ENCODE results near the gene ELANE. TPM values are rescaled to one million over a fixed set of nuclear protein-coding genes. Genes with fewer than 3 reads are reported as not detected.

ELANE gene
- total RNA-seq, 2 donors from 2014 or later: not detected

- no peaks in the 10 kb centered on the region for H3K9me3 ChIP-seq (ENCODE audit: control insufficient read depth, low read length, poor library complexity, severe bottlenecking)
- no peak overlapping the region for H3K4me3 Mint-ChIP-seq
- no peak for ATAC-seq
- no peak for DNase-seq
- H3K4me1 Mint-ChIP-seq: peaks cover 11% of the 10 kb centered on the region
- no peak overlapping the region for H3K27ac Mint-ChIP-seq
- no peaks in the 10 kb centered on the region for H3K36me3 Mint-ChIP-seq (ENCODE audit: low read depth)
- H3K27me3 Mint-ChIP-seq: no peaks in the 10 kb centered on the region
Measured at GRCh38 chr19:901216-902092, 49.4 kb downstream of the ELANE start.

- H3K9me3 ChIP-seq (ENCODE audit: control insufficient read depth, low read length, poor library complexity, severe bottlenecking): no peaks in the 10 kb centered on the region
- no peak for ATAC-seq
- no peaks in the 10 kb centered on the region for H3K27me3 Mint-ChIP-seq
- no peak for DNase-seq
- no peaks in the 10 kb centered on the region for H3K36me3 Mint-ChIP-seq (ENCODE audit: low read depth)
- no peak overlapping the region for H3K4me3 Mint-ChIP-seq
- no peak overlapping the region for H3K27ac Mint-ChIP-seq
- peaks cover 16% of the 10 kb centered on the region for H3K4me1 Mint-ChIP-seq
Measured at GRCh38 chr19:902093-902370, 49.9 kb downstream of the ELANE start.

GRCh38 chr19:902446-903226 lies 50.5 kb downstream of the ELANE start:
- no peaks in the 10 kb centered on the region for H3K9me3 ChIP-seq (ENCODE audit: control insufficient read depth, low read length, poor library complexity, severe bottlenecking)
- H3K36me3 Mint-ChIP-seq (ENCODE audit: low read depth): no peaks in the 10 kb centered on the region
- no peak overlapping the region for H3K27ac Mint-ChIP-seq
- H3K4me1 Mint-ChIP-seq: peaks cover 19% of the 10 kb centered on the region
- DNase-seq (no peak), ATAC-seq (no peak)
- no peaks in the 10 kb centered on the region for H3K27me3 Mint-ChIP-seq
- H3K4me3 Mint-ChIP-seq: no peak overlapping the region

GRCh38 chr19:903266-903797 lies 51.2 kb downstream of the ELANE start:
- no peak overlapping the region for H3K4me3 Mint-ChIP-seq
- H3K36me3 Mint-ChIP-seq (ENCODE audit: low read depth): no peaks in the 10 kb centered on the region
- H3K27ac Mint-ChIP-seq: no peak overlapping the region
- no peak for DNase-seq
- no peaks in the 10 kb centered on the region for H3K9me3 ChIP-seq (ENCODE audit: control insufficient read depth, low read length, poor library complexity, severe bottlenecking)
- no peaks in the 10 kb centered on the region for H3K27me3 Mint-ChIP-seq
- H3K4me1 Mint-ChIP-seq: peaks cover 23% of the 10 kb centered on the region
- no peak for ATAC-seq

GRCh38 chr19:904545-904944 lies 52.4 kb downstream of the ELANE start:
- H3K9me3 ChIP-seq (ENCODE audit: control insufficient read depth, low read length, poor library complexity, severe bottlenecking): no peaks in the 10 kb centered on the region
- Mint-ChIP-seq H3K4me1 (peaks cover 34% of the 10 kb centered on the region), H3K4me3 (no peak overlapping the region), H3K27me3 (no peaks in the 10 kb centered on the region), H3K27ac (peak overlapping the region; percentile 79), H3K36me3 (ENCODE audit: low read depth) (peaks cover 2% of the 10 kb centered on the region)
- no peak for ATAC-seq
- no peak for DNase-seq

Other genes with a start within 250 kb of the ELANE start
- gene POLRMT, start 218.8 kb upstream of the ELANE start, total RNA-seq: 10 to 100 TPM; 61.3 to 64.7 TPM
- under 1 TPM; 0.65 to 0.68 TPM for gene FGF22, start 212.4 kb upstream of the ELANE start, total RNA-seq
- gene RNF126, start 189.1 kb upstream of the ELANE start, total RNA-seq: 100 to 1,000 TPM; 105 to 126 TPM
- 1 to 10 TPM; 1.3 to 2.0 TPM for gene FSTL3, start 175.9 kb upstream of the ELANE start, total RNA-seq
- not detected for gene PRSS57, start 156.9 kb upstream of the ELANE start, total RNA-seq
- gene PALM, start 143.4 kb upstream of the ELANE start, total RNA-seq: not detected
- not detected for gene MISP, start 101.2 kb upstream of the ELANE start, total RNA-seq
- 100 to 1,000 TPM; 334 to 341 TPM for gene PTBP1, start 54.9 kb upstream of the ELANE start, total RNA-seq
- gene PLPPR3, start 30.3 kb upstream of the ELANE start, total RNA-seq: not detected
- 1 to 10 TPM in 1 of 2 donors, under 1 TPM in 1; 0.90 to 1.2 TPM for gene AZU1, start 24.5 kb upstream of the ELANE start, total RNA-seq
- gene PRTN3, start 11.3 kb upstream of the ELANE start, total RNA-seq: not detected
- gene CFD, start 7.4 kb downstream of the ELANE start, total RNA-seq: 1 to 10 TPM; 1.9 to 5.3 TPM
- 10 to 100 TPM; 59.6 to 71.3 TPM for gene MED16, start 40.9 kb downstream of the ELANE start, total RNA-seq
- not detected for gene RNU6-9, start 41.2 kb downstream of the ELANE start, total RNA-seq
- gene R3HDM4, start 60.9 kb downstream of the ELANE start, total RNA-seq: 100 to 1,000 TPM; 233 to 243 TPM
- under 1 TPM; 0.94 to 0.99 TPM for gene KISS1R, start 65.0 kb downstream of the ELANE start, total RNA-seq
- gene ARID3A, start 73.7 kb downstream of the ELANE start, total RNA-seq: 10 to 100 TPM in 1 of 2 donors, 1 to 10 TPM in 1; 8.1 to 11.8 TPM
- 10 to 100 TPM; 18.2 to 42.8 TPM for gene WDR18, start 132.0 kb downstream of the ELANE start, total RNA-seq
- 1 to 10 TPM in 1 of 2 donors, not detected in 1; 1.8 TPM for gene GRIN3B, start 148.1 kb downstream of the ELANE start, total RNA-seq
- gene TMEM259, start 168.8 kb downstream of the ELANE start, total RNA-seq: 100 to 1,000 TPM; 270 to 318 TPM
- gene RNU6-2, start 169.2 kb downstream of the ELANE start, total RNA-seq: not detected
- 100 to 1,000 TPM; 263 to 301 TPM for gene CNN2, start 174.3 kb downstream of the ELANE start, total RNA-seq
- gene ABCA7, start 187.8 kb downstream of the ELANE start, total RNA-seq: 100 to 1,000 TPM; 107 to 112 TPM
- gene ARHGAP45, start 214.9 kb downstream of the ELANE start, total RNA-seq: 100 to 1,000 TPM; 603 to 646 TPM
- 10 to 100 TPM; 63.8 to 81.4 TPM for gene POLR2E, start 243.1 kb downstream of the ELANE start, total RNA-seq